ENCODE data around the gene EML4. TPM values are rescaled to one million over a fixed set of nuclear protein-coding genes. Genes with fewer than 3 reads are reported as not detected.
"Not testable (repeated sequence)": the region's sequence is repeated elsewhere in the genome, so short reads cannot be mapped to it uniquely, and the experiment has no call there.

Gene EML4
- total RNA-seq, 1 experiment from 2014 or later: 93.7 TPM

- intact Hi-C loops (cut with micrococcal nuclease; ENCODE audit: unreplicated experiment): no loop called here
- no peaks in the 10 kb centered on the region for H3K9me3 ChIP-seq (ENCODE audit: low read depth, low read length, poor library complexity, severe bottlenecking)
- no peak overlapping the region for H3K27ac ChIP-seq (ENCODE audit: low read depth, low read length, poor library complexity, severe bottlenecking)
- no peaks in the 10 kb centered on the region for H3K27me3 ChIP-seq (replicated peaks; ENCODE audit: insufficient read depth, low read depth, low read length, poor library complexity)
- H3K36me3 ChIP-seq (ENCODE audit: insufficient read depth, low read length, poor library complexity, severe bottlenecking): no peaks in the 10 kb centered on the region
- H3K4me3 ChIP-seq (ENCODE audit: low read depth, low read length, poor library complexity, severe bottlenecking): no peak overlapping the region
- H3K4me1 ChIP-seq (ENCODE audit: insufficient read depth, low read length, poor library complexity, severe bottlenecking): peaks cover 35% of the 10 kb centered on the region
- no TSS peak for BruUV-seq (replicated peaks)
- TF ChIP-seq CTCF (conservative IDR thresholded peaks at IDR 0.05; ENCODE audit: low read depth, low read length) (no peak), EZH2 (IDR thresholded peaks at IDR 0.05; ENCODE audit: borderline replicate concordance, low read depth, low read length, poor library complexity, severe bottlenecking) (no peak)
- POLR2A ChIA-PET (ENCODE audit: low non-redundant PET): no interaction called here
- CTCF ChIA-PET: no interaction called here
- no peak for DNase-seq (ENCODE audit: low spot score)
Observed at GRCh38 chr2:42125841-42126594, 43.1 kb upstream of the EML4 start.

GRCh38 chr2:42126873-42127272 is 42.3 kb upstream of the EML4 start:
- H3K4me3 ChIP-seq (ENCODE audit: low read depth, low read length, poor library complexity, severe bottlenecking); H3K27ac ChIP-seq (ENCODE audit: low read depth, low read length, poor library complexity, severe bottlenecking); CTCF ChIA-PET; H3K36me3 ChIP-seq (ENCODE audit: insufficient read depth, low read length, poor library complexity, severe bottlenecking); H3K9me3 ChIP-seq (ENCODE audit: low read depth, low read length, poor library complexity, severe bottlenecking); BruUV-seq (replicated peaks); H3K27me3 ChIP-seq (replicated peaks; ENCODE audit: insufficient read depth, low read depth, low read length, poor library complexity); DNase-seq (ENCODE audit: low spot score); intact Hi-C loops (cut with micrococcal nuclease; ENCODE audit: unreplicated experiment); POLR2A ChIA-PET (ENCODE audit: low non-redundant PET): not testable (repeated sequence)
- peaks cover 42% of the 10 kb centered on the region for H3K4me1 ChIP-seq (ENCODE audit: insufficient read depth, low read length, poor library complexity, severe bottlenecking)

- H3K27me3 ChIP-seq (replicated peaks; ENCODE audit: insufficient read depth, low read depth, low read length, poor library complexity): no peaks in the 10 kb centered on the region
- no peak for TF ChIP-seq EZH2 (IDR thresholded peaks at IDR 0.05; ENCODE audit: borderline replicate concordance, low read depth, low read length, poor library complexity, severe bottlenecking)
- no peak for TF ChIP-seq CTCF (conservative IDR thresholded peaks at IDR 0.05; ENCODE audit: low read depth, low read length)
- BruUV-seq (replicated peaks): no TSS peak
- H3K4me3 ChIP-seq (ENCODE audit: low read depth, low read length, poor library complexity, severe bottlenecking): no peak overlapping the region
- intact Hi-C loops (cut with micrococcal nuclease; ENCODE audit: unreplicated experiment): no loop called here
- no peaks in the 10 kb centered on the region for H3K9me3 ChIP-seq (ENCODE audit: low read depth, low read length, poor library complexity, severe bottlenecking)
- H3K4me1 ChIP-seq (ENCODE audit: insufficient read depth, low read length, poor library complexity, severe bottlenecking): peaks cover 50% of the 10 kb centered on the region
- POLR2A ChIA-PET (ENCODE audit: low non-redundant PET): no interaction called here
- CTCF ChIA-PET: no interaction called here
- H3K36me3 ChIP-seq (ENCODE audit: insufficient read depth, low read length, poor library complexity, severe bottlenecking): no peaks in the 10 kb centered on the region
- no peak overlapping the region for H3K27ac ChIP-seq (ENCODE audit: low read depth, low read length, poor library complexity, severe bottlenecking)
- no peak for DNase-seq (ENCODE audit: low spot score)
Observed at GRCh38 chr2:42127425-42128424, 41.4 kb upstream of the EML4 start.

All from A673 (cell line).